Ishikawa (cell line): ENCODE data around the gene DOK3.

ENCODE experiments used
- CEBPB ChIP-seq: IDR thresholded peaks from 2 replicates; pipeline ENCODE4 v1.6.1; 2012
- CREB1 ChIP-seq: IDR thresholded peaks from 2 replicates; pipeline ENCODE4 v1.6.1; 2012; ENCODE audit warnings: low read depth
- EGR1 ChIP-seq: IDR thresholded peaks from 2 replicates; pipeline ENCODE4 v1.6.1; 2012
- EP300 ChIP-seq: IDR thresholded peaks from 2 replicates; pipeline ENCODE4 v1.6.1; 2012; ENCODE audit warnings: borderline replicate concordance
- FOXM1 ChIP-seq: IDR thresholded peaks from 2 replicates; pipeline ENCODE4 v1.6.1; 2012; ENCODE audit warnings: low read depth, borderline replicate concordance
- NFIC ChIP-seq: IDR thresholded peaks from 2 replicates; pipeline ENCODE4 v1.6.1; 2012
- RAD21 ChIP-seq: IDR thresholded peaks from 2 replicates; pipeline ENCODE4 v1.6.1; 2012; ENCODE audit warnings: low read depth
- TAF1 ChIP-seq: IDR thresholded peaks from 2 replicates; pipeline ENCODE4 v1.6.1; 2012; ENCODE audit warnings: low read depth, mild to moderate bottlenecking
- TCF12 ChIP-seq: IDR thresholded peaks from 2 replicates; pipeline ENCODE4 v1.6.1; 2012; ENCODE audit warnings: low read depth
- TEAD4 ChIP-seq: IDR thresholded peaks from 2 replicates; pipeline ENCODE4 v1.6.1; 2012
- YY1 ChIP-seq: IDR thresholded peaks from 2 replicates; pipeline ENCODE4 v1.6.1; 2012; ENCODE audit warnings: low read depth
- ZBTB7A ChIP-seq: IDR thresholded peaks from 2 replicates; pipeline ENCODE4 v1.6.1; 2012; ENCODE audit warnings: low read depth
- TF ChIP-seq, protein P1 (sequence below): IDR thresholded peaks from 2 replicates; pipeline ENCODE4 v1.6.1; 2012
- TF ChIP-seq, protein P2 (sequence below): IDR thresholded peaks from 2 replicates; pipeline ENCODE4 v1.6.1; 2012
- TF ChIP-seq, protein P3 (sequence below): IDR thresholded peaks from 2 replicates; pipeline ENCODE4 v1.6.1; 2012; ENCODE audit warnings: low read depth, mild to moderate bottlenecking

DOK3 gene

GRCh38 chr5:177475563-177476427, 33.8 kb downstream of the DOK3 start:
- no peak for TF ChIP-seq TEAD4
- TF ChIP-seq, protein P1, sequence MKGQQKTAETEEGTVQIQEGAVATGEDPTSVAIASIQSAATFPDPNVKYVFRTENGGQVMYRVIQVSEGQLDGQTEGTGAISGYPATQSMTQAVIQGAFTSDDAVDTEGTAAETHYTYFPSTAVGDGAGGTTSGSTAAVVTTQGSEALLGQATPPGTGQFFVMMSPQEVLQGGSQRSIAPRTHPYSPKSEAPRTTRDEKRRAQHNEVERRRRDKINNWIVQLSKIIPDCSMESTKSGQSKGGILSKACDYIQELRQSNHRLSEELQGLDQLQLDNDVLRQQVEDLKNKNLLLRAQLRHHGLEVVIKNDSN = no peak
- TF ChIP-seq, protein P2, sequence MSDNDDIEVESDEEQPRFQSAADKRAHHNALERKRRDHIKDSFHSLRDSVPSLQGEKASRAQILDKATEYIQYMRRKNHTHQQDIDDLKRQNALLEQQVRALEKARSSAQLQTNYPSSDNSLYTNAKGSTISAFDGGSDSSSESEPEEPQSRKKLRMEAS = peak; percentile 29; the same call in 1 of the 2 replicates

DNA sequence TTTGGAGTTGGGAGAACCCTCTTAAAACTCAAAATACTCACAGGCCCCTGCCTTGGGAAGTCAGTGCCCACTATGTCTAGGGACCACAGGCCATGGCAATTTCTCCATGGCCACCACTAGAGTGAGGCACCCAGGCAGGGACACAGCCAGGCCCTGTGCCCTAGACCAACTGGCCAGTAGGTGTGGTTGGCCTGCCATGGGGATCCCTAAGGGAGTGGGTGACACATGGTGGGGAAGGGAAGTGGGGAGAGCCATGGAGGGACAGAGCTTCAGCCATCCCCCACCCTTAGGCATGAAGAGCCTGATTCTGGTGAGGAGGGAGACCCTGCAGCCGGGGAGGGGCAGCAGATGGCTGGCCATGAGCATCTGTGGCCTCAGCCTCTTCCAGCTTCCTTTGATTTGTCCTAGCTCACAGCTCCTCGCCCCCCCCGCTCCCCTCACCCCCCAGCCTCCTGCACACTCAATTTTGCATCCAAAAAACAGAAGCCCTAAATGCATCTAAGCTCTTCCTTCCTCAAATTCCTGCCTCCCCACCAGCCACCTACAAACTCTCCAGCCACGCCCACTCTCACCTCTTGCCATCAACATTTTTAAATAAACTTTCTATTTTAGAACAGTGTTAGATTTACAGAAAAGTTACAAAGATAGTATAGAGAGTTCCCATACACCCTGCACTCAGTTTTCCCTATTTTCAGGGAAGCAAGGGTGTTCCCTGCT, 34.6 kb downstream of the DOK3 start:
- TF ChIP-seq EP300 (no peak), TAF1 (no peak), YY1 (no peak), TCF12 (no peak), ZBTB7A (no peak), EGR1 (no peak), NFIC (no peak)
- TF ChIP-seq, protein P1 = no peak
- TF ChIP-seq, protein P3, sequence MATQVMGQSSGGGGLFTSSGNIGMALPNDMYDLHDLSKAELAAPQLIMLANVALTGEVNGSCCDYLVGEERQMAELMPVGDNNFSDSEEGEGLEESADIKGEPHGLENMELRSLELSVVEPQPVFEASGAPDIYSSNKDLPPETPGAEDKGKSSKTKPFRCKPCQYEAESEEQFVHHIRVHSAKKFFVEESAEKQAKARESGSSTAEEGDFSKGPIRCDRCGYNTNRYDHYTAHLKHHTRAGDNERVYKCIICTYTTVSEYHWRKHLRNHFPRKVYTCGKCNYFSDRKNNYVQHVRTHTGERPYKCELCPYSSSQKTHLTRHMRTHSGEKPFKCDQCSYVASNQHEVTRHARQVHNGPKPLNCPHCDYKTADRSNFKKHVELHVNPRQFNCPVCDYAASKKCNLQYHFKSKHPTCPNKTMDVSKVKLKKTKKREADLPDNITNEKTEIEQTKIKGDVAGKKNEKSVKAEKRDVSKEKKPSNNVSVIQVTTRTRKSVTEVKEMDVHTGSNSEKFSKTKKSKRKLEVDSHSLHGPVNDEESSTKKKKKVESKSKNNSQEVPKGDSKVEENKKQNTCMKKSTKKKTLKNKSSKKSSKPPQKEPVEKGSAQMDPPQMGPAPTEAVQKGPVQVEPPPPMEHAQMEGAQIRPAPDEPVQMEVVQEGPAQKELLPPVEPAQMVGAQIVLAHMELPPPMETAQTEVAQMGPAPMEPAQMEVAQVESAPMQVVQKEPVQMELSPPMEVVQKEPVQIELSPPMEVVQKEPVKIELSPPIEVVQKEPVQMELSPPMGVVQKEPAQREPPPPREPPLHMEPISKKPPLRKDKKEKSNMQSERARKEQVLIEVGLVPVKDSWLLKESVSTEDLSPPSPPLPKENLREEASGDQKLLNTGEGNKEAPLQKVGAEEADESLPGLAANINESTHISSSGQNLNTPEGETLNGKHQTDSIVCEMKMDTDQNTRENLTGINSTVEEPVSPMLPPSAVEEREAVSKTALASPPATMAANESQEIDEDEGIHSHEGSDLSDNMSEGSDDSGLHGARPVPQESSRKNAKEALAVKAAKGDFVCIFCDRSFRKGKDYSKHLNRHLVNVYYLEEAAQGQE = no peak

GRCh38 chr5:177474002-177474476, 35.6 kb downstream of the DOK3 start:
- TF ChIP-seq TCF12 (no peak), TAF1 (no peak)
- TF ChIP-seq, protein P2 = 0 out of 2 replicates have a peak, but pooled peaks have one; percentile 5

GRCh38 chr5:177473443-177474001, 36.1 kb downstream of the DOK3 start, which contains the start of gene DBN1:
DBN1 (minus strand) TSS chr5:177473634; CDS start chr5:177473521, 113 bp downstream.
- TF ChIP-seq ZBTB7A = peak; percentile 62
- TF ChIP-seq EP300 = 0 out of 2 replicates have a peak, but pooled peaks have one; percentile 14
- no peak; the same call in 1 of the 2 replicates for TF ChIP-seq EGR1
- TF ChIP-seq YY1 = 0 out of 2 replicates have a peak, but pooled peaks have one; percentile 31
- TF ChIP-seq TEAD4 = no peak

- TF ChIP-seq YY1 (no peak), FOXM1 (no peak), TEAD4 (no peak), EGR1 (no peak), TAF1 (peak; percentile 36; the same call in 1 of the 2 replicates), NFIC (no peak), TCF12 (no peak), RAD21 (no peak), CEBPB (no peak), EP300 (no peak), ZBTB7A (peak; percentile 55), CREB1 (no peak)
- TF ChIP-seq, protein P3 = no peak
- TF ChIP-seq, protein P1 = no peak
- TF ChIP-seq, protein P2 = peak; percentile 40; the same call in 1 of the 2 replicates
Observed at GRCh38 chr5:177472460-177473442, 36.9 kb downstream of the DOK3 start.
